Urothelium cell line (cell line): ENCODE data around the gene LY9.
"Not testable (repeated sequence)": the region's sequence is repeated elsewhere in the genome, so short reads cannot be mapped to it uniquely, and the experiment has no call there.

ENCODE experiments used
- DNase-seq: peaks from one replicate; pipeline ENCODE4 v3.0.0; 2011; ENCODE audit warnings: low spot score, mixed read lengths
- FAIRE-seq: peaks from 2 replicates; lab custom pipeline; 2011; peaks lifted over from hg19 to GRCh38; lab: Jason Lieb, UNC

LY9 gene

GRCh38 chr1:160773093-160773492, 22.9 kb upstream of the LY9 start:
- DNase-seq: no peak
- no peak for FAIRE-seq

DNA sequence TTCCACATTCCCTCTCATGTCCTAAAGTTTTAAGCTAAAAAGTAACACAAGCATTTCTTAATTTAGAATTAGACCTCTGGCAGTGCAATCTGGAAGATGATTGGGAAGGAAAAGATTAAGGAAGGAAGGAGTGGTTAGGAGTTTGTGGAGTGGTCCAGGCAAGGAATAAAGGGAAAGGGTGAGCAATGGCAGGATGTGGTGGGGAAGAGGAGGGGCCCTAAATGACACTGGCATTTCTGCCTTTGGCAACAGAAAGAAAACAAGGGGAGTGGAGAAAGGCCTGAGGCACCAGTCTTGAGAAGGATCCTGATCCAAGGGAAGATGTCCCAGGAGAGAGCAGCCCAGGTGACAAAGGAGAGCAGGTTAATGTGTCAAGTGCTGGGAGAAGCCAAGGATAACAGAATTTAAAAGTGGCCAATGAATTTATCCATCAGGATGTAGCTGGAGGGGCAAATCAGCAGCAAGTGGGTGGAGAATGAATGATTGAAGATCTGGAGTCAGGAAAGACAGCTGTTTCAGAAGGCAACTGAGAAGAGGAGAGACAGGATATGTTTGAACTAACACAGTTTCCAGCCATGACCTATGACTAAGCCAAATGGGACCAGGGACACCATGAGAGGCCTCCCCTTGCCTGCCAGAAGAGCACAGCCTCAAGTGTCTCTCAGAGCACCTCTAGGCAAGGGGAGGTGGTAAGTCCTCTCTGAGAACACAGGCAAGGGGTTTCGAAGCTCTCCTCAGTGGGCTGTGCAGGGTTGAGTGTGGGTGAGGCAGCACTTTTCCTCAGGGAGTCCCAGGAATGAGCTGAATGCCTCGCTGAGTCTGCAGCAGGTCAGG, 20.9 kb upstream of the LY9 start:
- DNase-seq: peak; percentile 21
- FAIRE-seq: no peak

DNA sequence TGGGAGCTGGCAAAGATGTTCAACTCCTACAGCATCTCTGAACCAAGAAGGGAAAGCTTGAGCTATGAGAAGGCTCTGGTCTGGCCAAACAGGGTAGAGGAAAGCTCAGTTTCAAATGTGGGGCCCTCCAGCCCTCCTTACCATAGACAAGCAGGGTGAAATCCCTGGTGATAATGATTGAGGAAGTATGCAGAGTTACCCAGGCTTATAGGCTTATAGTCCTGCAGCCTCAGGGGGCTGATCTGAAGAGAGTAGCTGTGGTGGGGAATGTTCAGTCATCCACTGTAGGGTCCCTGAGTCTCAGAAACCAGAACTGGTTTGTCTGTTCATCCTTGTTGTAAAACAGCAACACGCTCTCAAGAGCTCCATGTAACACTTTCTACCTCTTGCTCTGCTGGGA, 19.8 kb upstream of the LY9 start:
- DNase-seq (no peak), FAIRE-seq (no peak)

DNA sequence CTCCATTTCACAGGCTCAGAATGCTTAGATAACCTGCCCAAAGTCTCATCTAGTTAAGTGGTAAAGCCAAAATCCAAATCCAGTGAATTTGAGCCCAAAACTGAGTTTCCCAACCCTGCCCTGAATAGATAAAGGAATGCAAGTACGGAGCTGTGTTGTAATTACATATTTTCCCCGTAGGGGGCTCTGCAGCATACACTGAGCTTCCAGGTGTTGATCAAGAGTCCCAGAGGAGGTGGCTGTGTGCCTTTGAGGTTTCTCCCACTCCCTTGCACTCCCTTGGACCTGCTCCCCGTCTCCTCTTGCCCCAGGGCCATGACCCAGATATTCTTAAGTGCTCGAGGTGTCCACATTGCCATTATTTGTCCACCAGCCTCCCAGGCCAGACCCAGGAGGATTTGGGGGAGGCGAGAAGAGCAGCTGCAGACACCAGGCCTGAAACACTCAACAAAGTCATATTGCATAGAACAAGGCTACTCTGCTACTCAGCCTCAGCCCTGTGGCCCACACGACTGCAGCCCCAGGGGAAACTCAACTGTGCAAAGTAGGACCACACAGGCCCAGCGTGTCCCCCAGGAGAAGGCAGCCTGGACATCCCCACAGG, 18.4 kb upstream of the LY9 start:
- FAIRE-seq: no peak
- DNase-seq: no peak

- DNase-seq (no peak), FAIRE-seq (no peak)
Observed at GRCh38 chr1:160778976-160779375, 17.0 kb upstream of the LY9 start.

GRCh38 chr1:160779626-160780397, 16.2 kb upstream of the LY9 start:
- FAIRE-seq: no peak
- peak; percentile 46 for DNase-seq

DNA sequence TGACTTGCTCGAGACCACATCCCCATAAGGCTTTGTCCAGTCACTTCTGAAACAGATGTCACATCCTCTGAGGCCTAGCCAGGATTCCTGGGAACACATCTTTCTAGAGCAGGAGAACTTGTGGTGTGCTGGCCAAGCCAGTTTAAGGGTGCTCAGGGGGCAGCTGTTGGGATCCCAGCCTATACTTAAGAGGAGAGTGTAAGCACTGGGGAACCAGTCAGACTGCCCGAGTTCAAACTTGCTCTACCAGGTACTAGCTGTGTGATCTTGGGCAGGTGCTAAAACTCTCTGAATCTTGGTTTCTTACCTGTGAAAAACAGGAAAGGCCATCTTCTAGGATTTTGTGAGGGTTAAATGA, 15.6 kb upstream of the LY9 start:
- FAIRE-seq (no peak), DNase-seq (no peak)

GRCh38 chr1:160781186-160781766, 14.7 kb upstream of the LY9 start:
- FAIRE-seq (no peak), DNase-seq (no peak)

- FAIRE-seq: no peak
Observed at GRCh38 chr1:160781914-160782689, 13.9 kb upstream of the LY9 start.

DNA sequence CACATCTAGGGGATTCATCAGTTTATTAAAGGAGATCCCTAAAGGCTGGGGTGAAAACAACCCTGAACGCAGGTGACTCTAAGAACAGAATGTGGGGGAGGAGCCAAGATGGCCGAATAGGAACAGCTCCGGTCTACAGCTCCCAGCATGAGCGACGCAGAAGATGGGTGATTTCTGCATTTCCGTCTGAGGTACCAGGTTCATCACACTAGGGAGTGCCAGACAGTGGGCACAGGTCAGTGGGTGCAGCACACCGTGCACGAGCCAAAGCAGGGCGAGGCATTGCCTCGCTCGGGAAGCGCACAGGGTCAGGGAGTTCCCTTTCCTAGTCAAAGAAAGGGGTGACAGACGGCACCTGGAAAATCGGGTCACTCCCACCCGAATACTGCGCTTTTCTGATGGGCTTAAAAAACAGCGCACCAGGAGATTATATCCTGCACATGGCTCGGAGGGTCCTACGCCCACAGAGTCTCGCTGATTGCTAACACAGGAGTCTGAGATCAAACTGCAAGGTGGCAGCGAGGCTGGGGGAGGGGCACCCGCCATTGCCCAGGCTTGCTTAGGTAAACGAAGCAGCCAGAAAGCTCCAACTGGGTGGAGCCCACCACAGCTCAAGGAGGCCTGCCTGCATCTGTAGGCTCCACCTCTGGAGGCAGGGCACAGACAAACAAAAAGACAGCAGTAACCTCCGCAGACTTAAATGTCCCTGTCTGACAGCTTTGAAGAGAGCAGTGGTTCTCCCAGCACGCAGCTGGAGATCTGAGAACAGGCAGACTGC, 12.8 kb upstream of the LY9 start:
- not testable (repeated sequence) for FAIRE-seq, DNase-seq

More at GRCh38 chr1:160781914-160782689, 13.9 kb upstream of the LY9 start:
- DNase-seq: no peak

DNA sequence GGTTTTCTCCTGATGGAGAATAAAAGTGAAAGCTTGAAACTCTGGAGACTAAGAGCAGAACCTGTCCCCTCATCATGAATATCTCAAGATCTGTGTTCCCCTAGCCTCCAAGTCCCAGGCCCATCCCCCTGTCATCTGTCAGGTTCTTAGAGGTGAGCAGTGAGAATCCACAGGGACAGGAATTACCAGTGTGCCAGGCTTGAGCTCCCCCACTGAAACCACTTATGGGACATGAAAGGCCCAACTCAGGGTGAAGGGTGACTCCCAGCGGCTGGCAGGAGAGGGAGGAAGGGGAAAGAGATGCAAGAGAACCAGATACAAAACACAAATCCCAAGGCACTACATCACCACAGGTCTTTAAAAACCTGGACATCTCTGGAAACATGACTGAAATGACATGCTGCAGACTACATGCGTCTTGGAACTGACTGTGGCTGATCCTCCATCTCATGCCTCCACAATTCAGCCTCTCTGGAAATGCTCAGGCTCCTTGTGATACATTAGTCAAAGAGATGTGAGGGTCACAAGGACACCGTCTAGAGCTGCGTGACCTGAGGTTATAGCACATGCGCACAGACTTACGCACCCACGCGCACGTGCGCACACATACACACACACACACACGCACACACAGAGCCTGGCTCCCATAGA, 6.8 kb upstream of the LY9 start:
- DNase-seq: no peak
- FAIRE-seq: no peak

DNA sequence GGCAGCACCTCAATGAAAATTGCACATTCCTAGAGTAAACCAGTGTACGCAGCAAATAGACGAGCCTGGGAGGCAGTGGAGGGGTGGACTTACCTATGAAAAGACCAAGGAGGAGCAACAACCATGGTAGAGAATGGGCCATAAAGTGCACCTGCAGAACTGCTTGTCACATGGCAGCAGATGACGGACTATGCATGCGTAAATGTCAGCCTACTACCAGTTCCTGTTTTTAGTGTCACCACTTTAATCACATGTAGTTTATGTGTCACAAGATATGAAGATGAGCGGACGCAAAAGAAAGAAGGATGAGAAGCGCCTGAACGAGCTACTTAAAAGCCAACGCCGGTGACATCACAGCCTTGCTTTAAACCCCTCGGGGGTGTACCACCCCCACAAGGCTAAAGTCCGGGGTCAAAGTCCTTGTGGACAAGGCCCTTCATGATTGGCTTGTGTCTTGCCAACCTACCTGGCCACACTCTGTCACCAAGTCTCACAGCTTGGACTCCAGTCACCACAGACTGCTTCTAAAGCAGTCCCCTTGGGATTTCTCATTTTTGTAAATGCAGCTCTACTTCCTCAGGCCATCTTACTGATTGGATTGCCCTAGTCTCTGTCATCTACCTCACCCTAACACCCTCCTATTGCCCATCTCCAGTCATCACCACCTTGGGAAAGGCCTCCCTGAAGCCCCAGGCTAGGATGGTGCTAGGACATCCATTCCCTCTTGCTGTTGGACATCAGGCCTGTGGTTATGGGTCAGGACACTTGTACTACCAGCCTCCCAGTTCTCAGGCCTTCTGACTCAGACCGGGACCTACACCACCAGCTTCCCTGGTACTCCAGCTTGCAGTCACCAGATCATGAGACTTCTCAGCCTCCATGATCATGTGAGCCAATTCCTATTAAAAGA, 6.0 kb upstream of the LY9 start:
- no peak for FAIRE-seq
- DNase-seq: no peak

GRCh38 chr1:160794376-160794775, 1.6 kb upstream of the LY9 start:
- no peak for FAIRE-seq
- DNase-seq: no peak

DNA sequence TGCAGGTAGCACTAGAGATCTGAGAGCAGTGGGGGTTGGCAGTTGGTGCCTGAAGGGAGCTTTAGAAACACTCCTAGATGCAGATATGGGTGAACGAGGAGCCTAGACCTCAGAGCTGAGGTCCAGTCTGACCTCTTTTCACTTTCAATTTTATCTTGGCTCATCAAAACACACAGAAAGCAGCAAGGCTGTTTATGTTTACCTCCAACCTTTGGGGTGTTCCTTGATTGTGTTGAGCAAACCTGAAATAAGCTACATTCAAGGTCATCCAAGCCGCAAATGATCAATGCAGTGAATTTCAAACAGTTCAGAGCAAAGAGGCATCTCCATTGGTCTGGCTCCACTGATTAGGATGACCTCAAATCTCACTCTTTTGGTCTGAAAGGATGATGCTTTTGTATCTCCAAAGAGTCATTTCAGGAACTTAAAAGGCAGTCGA, 1.3 kb downstream of the LY9 start:
- FAIRE-seq (no peak), DNase-seq (no peak)

GRCh38 chr1:160797861-160798273, 1.9 kb downstream of the LY9 start:
- no peak for DNase-seq

DNA sequence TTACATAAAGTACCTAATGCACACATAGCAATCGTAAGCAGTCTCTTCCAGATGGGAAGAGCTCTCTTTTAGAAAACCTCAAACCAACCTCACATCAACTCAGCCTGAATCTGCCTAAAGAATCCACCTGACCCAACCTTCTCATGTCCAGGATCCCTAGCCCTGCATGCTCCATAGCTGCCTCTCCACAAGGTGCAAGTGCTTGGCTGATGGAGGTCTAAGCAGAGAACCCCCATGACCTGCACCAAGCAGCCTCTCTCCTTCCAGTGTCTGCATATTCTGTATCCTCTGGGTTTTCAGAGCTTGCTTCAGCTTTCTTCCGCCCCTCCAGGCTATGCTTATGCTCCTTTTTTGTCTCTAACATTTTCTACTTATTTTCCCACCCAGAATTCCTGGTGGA, 2.5 kb downstream of the LY9 start:
- FAIRE-seq (no peak), DNase-seq (no peak)

More at GRCh38 chr1:160797861-160798273, 1.9 kb downstream of the LY9 start:
- no peak for FAIRE-seq

- FAIRE-seq (no peak), DNase-seq (no peak)
Observed at GRCh38 chr1:160799641-160800040, 3.7 kb downstream of the LY9 start.

DNA sequence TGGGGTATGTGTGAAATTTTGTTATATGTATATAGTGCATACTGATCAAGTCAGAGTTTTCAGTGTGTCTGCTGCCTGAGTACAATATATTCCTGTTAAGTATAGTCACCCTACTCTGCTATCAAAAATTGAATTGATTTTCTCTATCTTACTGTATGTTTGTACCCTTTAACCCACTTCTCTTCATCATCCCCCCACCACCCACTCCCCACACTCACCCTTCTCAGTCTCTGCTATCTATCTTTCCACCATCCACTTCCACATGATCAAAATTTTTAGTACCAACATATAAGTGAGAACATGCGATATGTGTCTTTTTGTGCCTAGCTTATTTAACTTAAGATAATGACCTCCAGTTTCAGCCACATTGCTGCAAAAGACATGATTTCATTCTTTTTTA, 4.2 kb downstream of the LY9 start:
- DNase-seq: no peak
- no peak for FAIRE-seq
